GM23338 (cell line): ENCODE results near the gene TMEM125. TPM values are rescaled to one million over a fixed set of nuclear protein-coding genes. Genes with fewer than 3 reads are reported as not detected.

Experiments used
- ATAC-seq: fragments of 200-7000 bp; cut with Tn5 transposase; 3 replicates; pipeline ENCODE4 v1.9.1; 2020
- DNase-seq: peaks from one replicate; pipeline ENCODE4 v3.0.0-alpha.2; 2015; ENCODE audit warnings: low spot score
- H2AFZ ChIP-seq: fragments of 200-600 bp; sonication (generic); 2 replicates; pipeline ENCODE4 v1.8.0; 2016; ENCODE audit warnings: antibody characterized with exemption, mild to moderate bottlenecking, moderate library complexity
- H3F3A ChIP-seq: fragments of 200-600 bp; sonication (generic); replicated peaks from 2 replicates; pipeline ENCODE4 v1.8.0; 2017; ENCODE audit warnings: antibody characterized with exemption, mixed run types, low read depth
- H3K27ac ChIP-seq: fragments of 200-600 bp; sonication (generic); 2 replicates; pipeline ENCODE4 v1.6.1; 2016; ENCODE audit warnings: low read depth
- H3K27me3 ChIP-seq: fragments of 200-600 bp; sonication (generic); 2 replicates; pipeline ENCODE4 v1.8.0; 2016; ENCODE audit warnings: mild to moderate bottlenecking, mixed run types, moderate library complexity; ENCODE audit not compliant: insufficient read depth
- H3K36me3 ChIP-seq: fragments of 200-600 bp; sonication (generic); 2 replicates; pipeline ENCODE4 v1.8.0; 2016; ENCODE audit warnings: mild to moderate bottlenecking; ENCODE audit not compliant: insufficient read depth
- H3K4me1 ChIP-seq: fragments of 200-600 bp; sonication (generic); 2 replicates; pipeline ENCODE4 v1.8.0; 2016; ENCODE audit warnings: mild to moderate bottlenecking, moderate library complexity; ENCODE audit not compliant: insufficient read depth
- H3K4me2 ChIP-seq: fragments of 200-600 bp; sonication (generic); 2 replicates; pipeline ENCODE4 v1.7.1; 2017; ENCODE audit warnings: mixed run types
- H3K4me3 ChIP-seq: fragments of 200-600 bp; sonication (generic); 2 replicates; pipeline ENCODE4 v1.6.1; 2016; ENCODE audit warnings: mixed run types
- H3K79me2 ChIP-seq: fragments of 200-600 bp; sonication (generic); replicated peaks from 2 replicates; pipeline ENCODE4 v1.8.0; 2017; ENCODE audit warnings: mild to moderate bottlenecking; ENCODE audit not compliant: insufficient read depth
- H3K9me2 ChIP-seq: fragments of 200-600 bp; sonication (generic); 2 replicates; pipeline ENCODE4 v1.8.0; 2017; ENCODE audit not compliant: insufficient read depth
- H4K20me1 ChIP-seq: fragments of 200-600 bp; sonication (generic); replicated peaks from 2 replicates; pipeline ENCODE4 v1.8.0; 2017; ENCODE audit warnings: mild to moderate bottlenecking; ENCODE audit not compliant: insufficient read depth
- H3K27ac Mint-ChIP-seq: 2 replicates; pipeline ENCODE4 v1.8.0; 2020; ENCODE audit warnings: inconsistent platforms, mild to moderate bottlenecking, moderate library complexity, mixed read lengths
- H3K27me3 Mint-ChIP-seq: 3 replicates; pipeline ENCODE4 v1.8.0; 2022; ENCODE audit warnings: low read depth, mild to moderate bottlenecking, moderate library complexity, mixed read lengths, inconsistent platforms; ENCODE audit not compliant: insufficient read depth, poor library complexity
- H3K36me3 Mint-ChIP-seq: 3 replicates; pipeline ENCODE4 v1.8.0; 2021; ENCODE audit warnings: low read depth, mild to moderate bottlenecking, inconsistent platforms, moderate library complexity, mixed read lengths
- H3K4me1 Mint-ChIP-seq: 3 replicates; pipeline ENCODE4 v1.8.0; 2020; ENCODE audit warnings: mild to moderate bottlenecking, inconsistent platforms, mixed read lengths
- H3K4me3 Mint-ChIP-seq: 3 replicates; pipeline ENCODE4 v1.8.0; 2021; ENCODE audit warnings: moderate library complexity, mild to moderate bottlenecking, inconsistent platforms, mixed read lengths
- H3K9me3 Mint-ChIP-seq: 3 replicates; pipeline ENCODE4 v1.8.0; 2020; ENCODE audit warnings: moderate library complexity, mild to moderate bottlenecking, inconsistent platforms, mixed read lengths
- CREB1 ChIP-seq: fragments of 250-450 bp; sonication (Bioruptor Pico); IDR thresholded peaks from 2 replicates; pipeline ENCODE4 v1.5.0; 2020; ENCODE audit warnings: low read depth, mild to moderate bottlenecking, moderate library complexity
- EZH2phosphoT487 ChIP-seq: fragments of 200-600 bp; sonication (generic); IDR thresholded peaks from one replicate; pipeline ENCODE4 v1.8.1; 2018; ENCODE audit warnings: antibody characterized with exemption; ENCODE audit not compliant: unreplicated experiment
- JUNB ChIP-seq: IDR thresholded peaks from one replicate; pipeline ENCODE4 v1.6.1; 2016; ENCODE audit warnings: antibody characterized with exemption; ENCODE audit not compliant: unreplicated experiment
- NANOG ChIP-seq: IDR thresholded peaks from 2 replicates; pipeline ENCODE4 v1.6.1; 2016; ENCODE audit warnings: antibody characterized with exemption, borderline replicate concordance
- STAT1 ChIP-seq: IDR thresholded peaks from one replicate; pipeline ENCODE4 v1.6.1; 2016; ENCODE audit warnings: antibody characterized with exemption; ENCODE audit not compliant: unreplicated experiment
- ZNF114 ChIP-seq: fragments of 250-450 bp; sonication (Bioruptor Pico); IDR thresholded peaks from 2 replicates; pipeline ENCODE4 v1.5.0; 2020; ENCODE audit warnings: mild to moderate bottlenecking, moderate library complexity
- ZNF331 ChIP-seq: fragments of 250-450 bp; sonication (Bioruptor Pico); IDR thresholded peaks from 2 replicates; pipeline ENCODE4 v1.5.0; 2020; ENCODE audit warnings: low read depth, mild to moderate bottlenecking, moderate library complexity
- ZNF462 ChIP-seq: fragments of 250-450 bp; sonication (Bioruptor Pico); IDR thresholded peaks from 2 replicates; pipeline ENCODE4 v1.5.0; 2020; ENCODE audit warnings: mild to moderate bottlenecking, moderate library complexity
- polyA plus RNA-seq: library from polyadenylated mRNA; unstranded; fragments of >200 nt; fragmentation: Nextera tagmentation; extraction: Ambion mirVana; gene quantifications from 2 replicates; pipeline ENCODE4 v1.2.1, GENCODE V29; 2016
- total RNA-seq: library from RNA; depleted of rRNA; stranded (reverse); fragments of >200 nt; shearing (Covaris generic); gene quantifications from 2 replicates; pipeline ENCODE4 v1.2.3, GENCODE V29; 2014
- TF ChIP-seq, protein P1 (sequence below): IDR thresholded peaks from 2 replicates; pipeline ENCODE4 v1.6.1; 2016; ENCODE audit warnings: antibody characterized with exemption
- TF ChIP-seq, protein P2 (sequence below), 2 experiments: fragments of 200-600 bp in 1 of 2; sonication (generic) in 1 of 2; conservative IDR thresholded peaks; 2 replicates each; pipeline versions ENCODE4 v1.5.1 to v1.6.1; 2016 to 2017; ENCODE audit warnings: antibody characterized with exemption in 2 of 2, low read depth in 2 of 2, mild to moderate bottlenecking in 2 of 2, moderate library complexity in 1 of 2

TMEM125 gene
- total and polyA plus RNA-seq, 2 experiments from 2014 or later: 16.8 to 39.3 TPM

DNA sequence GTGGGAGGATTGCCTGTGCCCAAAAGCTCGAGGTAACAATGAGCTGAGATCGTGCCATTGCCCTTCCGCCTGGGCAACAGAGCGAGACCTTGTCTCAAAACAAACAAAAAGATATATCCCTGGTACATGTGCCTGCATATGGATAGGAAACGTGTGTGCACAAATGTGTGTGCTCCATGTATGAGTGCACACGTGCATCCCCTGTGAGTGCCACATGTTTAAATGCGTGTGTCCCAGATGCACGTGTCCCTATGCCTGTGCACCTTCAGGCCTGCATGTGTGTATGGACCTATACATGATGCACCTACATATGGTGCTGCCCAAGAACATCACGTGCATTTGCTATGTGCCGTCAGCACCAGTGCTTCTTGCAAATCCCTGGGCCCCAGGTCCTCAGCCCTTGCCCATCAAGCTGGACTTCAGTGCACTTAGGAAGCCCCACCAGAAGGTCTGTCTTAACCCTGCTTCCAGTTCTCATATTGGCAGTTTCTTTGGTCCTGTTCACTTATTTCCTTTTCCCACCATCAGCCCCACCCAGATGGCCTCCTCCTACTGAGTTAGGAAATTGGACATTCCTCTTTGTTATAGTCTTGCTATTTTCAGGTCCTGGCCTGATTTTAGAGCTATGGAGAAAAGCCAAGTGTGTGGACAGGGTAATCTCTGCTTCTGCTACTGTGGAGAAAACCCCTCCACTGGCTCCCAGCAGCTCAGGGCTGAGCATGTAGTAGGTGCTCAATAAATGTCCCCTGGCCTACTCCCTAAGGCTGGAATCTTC lies 46.4 kb downstream of the TMEM125 start:
- Histone ChIP-seq H2AFZ (no peak overlapping the region), H3K4me2 (no peak overlapping the region), H3K4me3 (no peak overlapping the region), H3K79me2 (no peaks in the 10 kb centered on the region), H3K36me3 (no peaks in the 10 kb centered on the region), H4K20me1 (no peaks in the 10 kb centered on the region), H3K27ac (no peak overlapping the region), H3F3A (no peaks in the 10 kb centered on the region), H3K27me3 (no peaks in the 10 kb centered on the region), H3K9me2 (no peaks in the 10 kb centered on the region), H3K4me1 (no peaks in the 10 kb centered on the region)
- Mint-ChIP-seq H3K9me3 (no peaks in the 10 kb centered on the region), H3K27ac (no peak overlapping the region), H3K4me3 (no peak overlapping the region), H3K4me1 (peaks cover 7% of the 10 kb centered on the region; the same call in 2 of the 3 replicates), H3K36me3 (no peaks in the 10 kb centered on the region), H3K27me3 (peaks cover 7% of the 10 kb centered on the region)
- DNase-seq: no peak
- TF ChIP-seq STAT1 (no peak), ZNF462 (CRISPR knock-in tag) (no peak), JUNB (no peak), EZH2phosphoT487 (no peak), NANOG (no peak), ZNF331 (CRISPR knock-in tag) (no peak), ZNF114 (no peak), CREB1 (CRISPR knock-in tag) (no peak)
- TF ChIP-seq, protein P1, sequence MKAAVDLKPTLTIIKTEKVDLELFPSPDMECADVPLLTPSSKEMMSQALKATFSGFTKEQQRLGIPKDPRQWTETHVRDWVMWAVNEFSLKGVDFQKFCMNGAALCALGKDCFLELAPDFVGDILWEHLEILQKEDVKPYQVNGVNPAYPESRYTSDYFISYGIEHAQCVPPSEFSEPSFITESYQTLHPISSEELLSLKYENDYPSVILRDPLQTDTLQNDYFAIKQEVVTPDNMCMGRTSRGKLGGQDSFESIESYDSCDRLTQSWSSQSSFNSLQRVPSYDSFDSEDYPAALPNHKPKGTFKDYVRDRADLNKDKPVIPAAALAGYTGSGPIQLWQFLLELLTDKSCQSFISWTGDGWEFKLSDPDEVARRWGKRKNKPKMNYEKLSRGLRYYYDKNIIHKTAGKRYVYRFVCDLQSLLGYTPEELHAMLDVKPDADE: no peak
- TF ChIP-seq, protein P2, sequence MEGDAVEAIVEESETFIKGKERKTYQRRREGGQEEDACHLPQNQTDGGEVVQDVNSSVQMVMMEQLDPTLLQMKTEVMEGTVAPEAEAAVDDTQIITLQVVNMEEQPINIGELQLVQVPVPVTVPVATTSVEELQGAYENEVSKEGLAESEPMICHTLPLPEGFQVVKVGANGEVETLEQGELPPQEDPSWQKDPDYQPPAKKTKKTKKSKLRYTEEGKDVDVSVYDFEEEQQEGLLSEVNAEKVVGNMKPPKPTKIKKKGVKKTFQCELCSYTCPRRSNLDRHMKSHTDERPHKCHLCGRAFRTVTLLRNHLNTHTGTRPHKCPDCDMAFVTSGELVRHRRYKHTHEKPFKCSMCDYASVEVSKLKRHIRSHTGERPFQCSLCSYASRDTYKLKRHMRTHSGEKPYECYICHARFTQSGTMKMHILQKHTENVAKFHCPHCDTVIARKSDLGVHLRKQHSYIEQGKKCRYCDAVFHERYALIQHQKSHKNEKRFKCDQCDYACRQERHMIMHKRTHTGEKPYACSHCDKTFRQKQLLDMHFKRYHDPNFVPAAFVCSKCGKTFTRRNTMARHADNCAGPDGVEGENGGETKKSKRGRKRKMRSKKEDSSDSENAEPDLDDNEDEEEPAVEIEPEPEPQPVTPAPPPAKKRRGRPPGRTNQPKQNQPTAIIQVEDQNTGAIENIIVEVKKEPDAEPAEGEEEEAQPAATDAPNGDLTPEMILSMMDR (conservative IDR thresholded peaks at IDR 0.05; ENCODE audit: low read depth in 2 of 2): no peak
- ATAC-seq: no peak
